HPDE6-E6E7 (cell line): ENCODE data around the gene MBIP.
"Not testable (repeated sequence)": the region's sequence is repeated elsewhere in the genome, so short reads cannot be mapped to it uniquely, and the experiment has no call there.

Source experiments
- DNase-seq: peaks from one replicate; pipeline ENCODE4 v3.0.0; 2011; ENCODE audit warnings: missing footprints; ENCODE audit errors: extremely low spot score

The MBIP gene

GRCh38 chr14:36320200-36320896, at the start of gene MBIP:
MBIP (minus strand) TSS chr14:36320637; CDS start chr14:36320588, 49 bp downstream.
- peak; percentile 96 for DNase-seq

GRCh38 chr14:36367985-36368774, 47.7 kb upstream of the MBIP start:
- no peak for DNase-seq

GRCh38 chr14:36365766-36366165, 45.3 kb upstream of the MBIP start:
- no peak for DNase-seq

GRCh38 chr14:36363704-36364103, 43.3 kb upstream of the MBIP start:
- no peak for DNase-seq

GRCh38 chr14:36362648-36363047, 42.2 kb upstream of the MBIP start:
- no peak for DNase-seq

GRCh38 chr14:36361210-36361853, 40.9 kb upstream of the MBIP start:
- no peak for DNase-seq

GRCh38 chr14:36356862-36357261, 36.4 kb upstream of the MBIP start:
- no peak for DNase-seq

GRCh38 chr14:36346052-36346451, 25.6 kb upstream of the MBIP start:
- no peak for DNase-seq

GRCh38 chr14:36344211-36344610, 23.8 kb upstream of the MBIP start:
- no peak for DNase-seq

GRCh38 chr14:36341811-36342210, 21.4 kb upstream of the MBIP start:
- not testable (repeated sequence) for DNase-seq

- DNase-seq, result no peak
Measured at GRCh38 chr14:36340276-36340890, 19.9 kb upstream of the MBIP start.

GRCh38 chr14:36339816-36340215, 19.4 kb upstream of the MBIP start:
- no peak for DNase-seq

- DNase-seq, result no peak
Measured at GRCh38 chr14:36333119-36333518, 12.7 kb upstream of the MBIP start.

- not testable (repeated sequence) for DNase-seq
Measured at GRCh38 chr14:36327573-36327972, 7.1 kb upstream of the MBIP start.

- DNase-seq, result no peak
Measured at GRCh38 chr14:36325853-36326252, 5.4 kb upstream of the MBIP start.

- DNase-seq, result no peak
Measured at GRCh38 chr14:36324897-36325296, 4.5 kb upstream of the MBIP start.

GRCh38 chr14:36320897-36321381, 502 bp upstream of the MBIP start:
- DNase-seq, result no peak

- no peak for DNase-seq
Measured at GRCh38 chr14:36319899-36320199, 588 bp downstream of the MBIP start.

- peak; percentile 8 for DNase-seq
Measured at GRCh38 chr14:36317650-36318049, 2.8 kb downstream of the MBIP start.

- no peak for DNase-seq
Measured at GRCh38 chr14:36316131-36316530, 4.3 kb downstream of the MBIP start.

GRCh38 chr14:36315159-36315853, 5.1 kb downstream of the MBIP start:
- DNase-seq, result no peak

GRCh38 chr14:36313898-36314297, 6.5 kb downstream of the MBIP start:
- no peak for DNase-seq
